ENCODE results near the gene ZG16B. TPM values are rescaled to one million over a fixed set of nuclear protein-coding genes. Genes with fewer than 3 reads are reported as not detected.
A peak's percentile ranks its signal among the peaks of the same experiment; 100 is the strongest.

The ZG16B gene
- not detected for polyA plus RNA-seq (2013, experiment 1 of 2)
- polyA plus RNA-seq (2013, experiment 2 of 2), result not detected

GRCh38 chr16:2829501-2830354 lies at the start of gene ZG16B:
Gene ZG16B, plus strand, starts transcription at chr16:2830303. Its CDS starts 139 bp downstream, at chr16:2830442.
- Histone ChIP-seq H3K4me3 (ENCODE audit: low read length in 2 of 2) (no peak within 1 kb of the TSS), H3K79me1 (ENCODE audit: low read depth, low read length) (peaks cover 1% of the 10 kb centered on the region), H4K8ac (ENCODE audit: low read depth, low read length) (peak within 1 kb of the TSS; percentile 17), H3K4me2 (ENCODE audit: insufficient read depth, low read length, poor library complexity, severe bottlenecking) (no peak within 1 kb of the TSS), H2BK120ac (ENCODE audit: low read depth, low read length) (no peak within 1 kb of the TSS), H2AFZ (ENCODE audit: low read length) (peak within 1 kb of the TSS; percentile 7), H3K23ac (ENCODE audit: low read depth, low read length, poor library complexity) (peak within 1 kb of the TSS; percentile 80), H3K27ac (replicated peaks; ENCODE audit: low read length) (no peak within 1 kb of the TSS), H3K9me3 (replicated peaks in 1 of 2; ENCODE audit: control insufficient read depth in 2 of 2, insufficient read depth in 1 of 2, low read depth in 1 of 2, low read length in 2 of 2) (peaks cover 0 to 2% of the 10 kb centered on the region in 2 donors), H4K91ac (ENCODE audit: low read depth, low read length, poor library complexity) (no peak within 1 kb of the TSS), H3K4me1 (ENCODE audit: control insufficient read depth in 2 of 2, insufficient read depth in 1 of 2, low read depth in 1 of 2, low read length in 2 of 2) (no peaks in the 10 kb centered on the region), H2BK15ac (ENCODE audit: low read length) (peak within 1 kb of the TSS; percentile 26), H3K36me3 (replicated peaks in 1 of 2; ENCODE audit: control insufficient read depth in 2 of 2, insufficient read depth in 2 of 2, low read length in 2 of 2) (no peaks in the 10 kb centered on the region), H3K18ac (ENCODE audit: low read length) (no peak within 1 kb of the TSS), H3K4ac (ENCODE audit: low read length) (no peak within 1 kb of the TSS), H2BK5ac (ENCODE audit: low read length) (no peak within 1 kb of the TSS), H3K27me3 (ENCODE audit: control insufficient read depth in 3 of 3, insufficient read depth in 3 of 3, low read depth in 1 of 3, low read length in 3 of 3) (peaks cover 0 to 39% (median 0%) of the 10 kb centered on the region in 3 experiments), H3K14ac (ENCODE audit: low read length) (peak within 1 kb of the TSS; percentile 71), H2BK12ac (ENCODE audit: low read length) (no peak within 1 kb of the TSS), H3K9ac (ENCODE audit: low read depth, low read length, poor library complexity) (peak within 1 kb of the TSS; percentile 71), H2AK5ac (ENCODE audit: low read depth, low read length) (peak within 1 kb of the TSS; percentile 56)
- DNase-seq (ENCODE audit: low spot score), result no peak
- no CpG with 5 or more reads among the region's 32 CpGs for WGBS, 2 donors (ENCODE audit: extremely low coverage in 2 of 2, insufficient read length in 2 of 2, insufficient replicate concordance in 1 of 2)

GRCh38 chr16:2782583-2783351 lies 47.3 kb upstream of the ZG16B start:
- Histone ChIP-seq H2AK5ac (ENCODE audit: low read depth, low read length) (peak overlapping the region; percentile 53), H2BK120ac (ENCODE audit: low read depth, low read length) (no peak overlapping the region), H2AFZ (ENCODE audit: low read length) (no peak overlapping the region), H3K4me2 (ENCODE audit: insufficient read depth, low read length, poor library complexity, severe bottlenecking) (no peak overlapping the region), H2BK5ac (ENCODE audit: low read length) (peak overlapping the region; percentile 10), H3K4me3 (ENCODE audit: low read length in 2 of 2) (no peak overlapping the region), H3K23ac (ENCODE audit: low read depth, low read length, poor library complexity) (no peak overlapping the region), H2BK12ac (ENCODE audit: low read length) (peak overlapping the region; percentile 2), H3K9me3 (replicated peaks in 1 of 2; ENCODE audit: control insufficient read depth in 2 of 2, insufficient read depth in 1 of 2, low read depth in 1 of 2, low read length in 2 of 2) (no peaks in the 10 kb centered on the region), H3K79me1 (ENCODE audit: low read depth, low read length) (peaks cover 7% of the 10 kb centered on the region), H3K4me1 (ENCODE audit: control insufficient read depth in 2 of 2, insufficient read depth in 1 of 2, low read depth in 1 of 2, low read length in 2 of 2) (peaks cover 8 to 9% of the 10 kb centered on the region in 2 donors), H3K27me3 (ENCODE audit: control insufficient read depth in 3 of 3, insufficient read depth in 3 of 3, low read depth in 1 of 3, low read length in 3 of 3) (peaks cover 0 to 8% (median 0%) of the 10 kb centered on the region in 3 experiments), H3K4ac (ENCODE audit: low read length) (peak overlapping the region; percentile 68), H3K14ac (ENCODE audit: low read length) (peak overlapping the region; percentile 31), H2BK15ac (ENCODE audit: low read length) (no peak overlapping the region), H4K8ac (ENCODE audit: low read depth, low read length) (no peak overlapping the region), H3K36me3 (replicated peaks in 1 of 2; ENCODE audit: control insufficient read depth in 2 of 2, insufficient read depth in 2 of 2, low read length in 2 of 2) (peaks cover 0 to 8% of the 10 kb centered on the region in 2 donors), H4K91ac (ENCODE audit: low read depth, low read length, poor library complexity) (peak overlapping the region; percentile 34), H3K27ac (replicated peaks; ENCODE audit: low read length) (no peak overlapping the region), H3K18ac (ENCODE audit: low read length) (peak overlapping the region; percentile 67), H3K9ac (ENCODE audit: low read depth, low read length, poor library complexity) (peak overlapping the region; percentile 79)
- no peak for DNase-seq (ENCODE audit: low spot score)
- WGBS, 2 donors (ENCODE audit: extremely low coverage in 2 of 2, insufficient read length in 2 of 2, insufficient replicate concordance in 1 of 2), result no CpG with 5 or more reads among the region's 20 CpGs

- H2AK5ac ChIP-seq (ENCODE audit: low read depth, low read length), result peak overlapping the region; percentile 90
- H3K23ac ChIP-seq (ENCODE audit: low read depth, low read length, poor library complexity), result no peak overlapping the region
- peak overlapping the region; percentile 10 for H2BK5ac ChIP-seq (ENCODE audit: low read length)
- H3K4me2 ChIP-seq (ENCODE audit: insufficient read depth, low read length, poor library complexity, severe bottlenecking), result no peak overlapping the region
- H3K4me3 ChIP-seq (ENCODE audit: low read length in 2 of 2), result no peak overlapping the region
- H3K27me3 ChIP-seq (ENCODE audit: control insufficient read depth in 3 of 3, insufficient read depth in 3 of 3, low read depth in 1 of 3, low read length in 3 of 3), result peaks cover 0 to 8% (median 0%) of the 10 kb centered on the region in 3 experiments
- H3K79me1 ChIP-seq (ENCODE audit: low read depth, low read length), result no peaks in the 10 kb centered on the region
- DNase-seq (ENCODE audit: low spot score), result no peak
- H3K27ac ChIP-seq (replicated peaks; ENCODE audit: low read length), result no peak overlapping the region
- H2BK12ac ChIP-seq (ENCODE audit: low read length), result no peak overlapping the region
- no peak overlapping the region for H3K14ac ChIP-seq (ENCODE audit: low read length)
- H3K36me3 ChIP-seq (replicated peaks in 1 of 2; ENCODE audit: control insufficient read depth in 2 of 2, insufficient read depth in 2 of 2, low read length in 2 of 2), result peaks cover 0 to 3% of the 10 kb centered on the region in 2 donors
- no peak overlapping the region for H3K9ac ChIP-seq (ENCODE audit: low read depth, low read length, poor library complexity)
- H4K91ac ChIP-seq (ENCODE audit: low read depth, low read length, poor library complexity), result no peak overlapping the region
- H2BK15ac ChIP-seq (ENCODE audit: low read length), result peak overlapping the region; percentile 89
- no peaks in the 10 kb centered on the region for H3K9me3 ChIP-seq (replicated peaks in 1 of 2; ENCODE audit: control insufficient read depth in 2 of 2, insufficient read depth in 1 of 2, low read depth in 1 of 2, low read length in 2 of 2)
- peaks cover 4 to 8% of the 10 kb centered on the region in 2 donors for H3K4me1 ChIP-seq (ENCODE audit: control insufficient read depth in 2 of 2, insufficient read depth in 1 of 2, low read depth in 1 of 2, low read length in 2 of 2)
- H2BK120ac ChIP-seq (ENCODE audit: low read depth, low read length), result no peak overlapping the region
- H2AFZ ChIP-seq (ENCODE audit: low read length), result no peak overlapping the region
- no CpG with 5 or more reads among the region's 15 CpGs for WGBS, 2 donors (ENCODE audit: extremely low coverage in 2 of 2, insufficient read length in 2 of 2, insufficient replicate concordance in 1 of 2)
- no peak overlapping the region for H3K18ac ChIP-seq (ENCODE audit: low read length)
- no peak overlapping the region for H4K8ac ChIP-seq (ENCODE audit: low read depth, low read length)
- H3K4ac ChIP-seq (ENCODE audit: low read length), result no peak overlapping the region
These were observed 46.3 kb upstream of the ZG16B start for GRCh38 chr16:2783581-2784357.
